Neural cell (in vitro differentiated cells): ENCODE measurements around the gene BTBD16. TPM values are rescaled to one million over a fixed set of nuclear protein-coding genes. Genes with fewer than 3 reads are reported as not detected.

Source experiments
- H2AFZ ChIP-seq: fragments of 200-600, 300-800 bp; sonication (generic), shearing (Covaris generic); 2 replicates; pipeline ENCODE4 v1.6.0; 2014; ENCODE audit warnings: low read depth, mild to moderate bottlenecking, antibody characterized with exemption, low read length, moderate library complexity
- H3F3A ChIP-seq: fragments of 200-600 bp; shearing (Covaris generic); 2 replicates; pipeline ENCODE4 v1.6.1; 2016; ENCODE audit warnings: mild to moderate bottlenecking, moderate library complexity, mixed read lengths, antibody characterized with exemption, low read length; ENCODE audit not compliant: insufficient read depth, poor library complexity, severe bottlenecking
- H3K27ac ChIP-seq: fragments of 200-600, 300-800 bp; sonication (generic), shearing (Covaris generic); 2 replicates; pipeline ENCODE4 v1.5.1; 2014; ENCODE audit warnings: mild to moderate bottlenecking, low read length, moderate library complexity
- H3K27me3 ChIP-seq: fragments of 300-800, 200-600 bp; sonication (generic), shearing (Covaris generic); 2 replicates; pipeline ENCODE4 v1.6.0; 2014; ENCODE audit warnings: mild to moderate bottlenecking, low read depth, low read length, moderate library complexity; ENCODE audit not compliant: insufficient read depth
- H3K36me3 ChIP-seq: fragments of 300-800, 200-600 bp; sonication (generic), shearing (Covaris generic); 2 replicates; pipeline ENCODE4 v1.5.1; 2014; ENCODE audit warnings: mild to moderate bottlenecking, antibody characterized with exemption, low read length, moderate library complexity; ENCODE audit not compliant: insufficient read depth
- H3K4me2 ChIP-seq: fragments of 300-800, 200-600 bp; sonication (generic), shearing (Covaris generic); 2 replicates; pipeline ENCODE4 v1.6.0; 2014; ENCODE audit warnings: mild to moderate bottlenecking, low read length
- H3K4me3 ChIP-seq: fragments of 300-800, 200-600 bp; sonication (generic), shearing (Covaris generic); 2 replicates; pipeline ENCODE4 v1.5.1; 2014; ENCODE audit warnings: mild to moderate bottlenecking, low read length, moderate library complexity
- H3K79me2 ChIP-seq: fragments of 200-600 bp; shearing (Covaris generic); replicated peaks from 2 replicates; pipeline ENCODE4 v1.6.0; 2014; ENCODE audit warnings: mild to moderate bottlenecking, low read length, moderate library complexity; ENCODE audit not compliant: insufficient read depth
- H3K9ac ChIP-seq: fragments of 300-800, 200-600 bp; sonication (generic), shearing (Covaris generic); 2 replicates; pipeline ENCODE4 v1.6.1; 2016; ENCODE audit warnings: mild to moderate bottlenecking, low read length, mixed read lengths
- H3K9me2 ChIP-seq: fragments of 200-600 bp; shearing (Covaris generic); 2 replicates; pipeline ENCODE4 v1.6.1; 2016; ENCODE audit warnings: mild to moderate bottlenecking, low read length, mixed read lengths; ENCODE audit not compliant: insufficient read depth
- H3K9me3 ChIP-seq: fragments of 200-600, 300-800 bp; sonication (generic), shearing (Covaris generic); 2 replicates; pipeline ENCODE4 v1.6.1; 2016; ENCODE audit warnings: mild to moderate bottlenecking, mixed run types, low read length, moderate library complexity, mixed read lengths
- H4K20me1 ChIP-seq: fragments of 200-600 bp; shearing (Covaris generic); 2 replicates; pipeline ENCODE4 v1.6.1; 2016; ENCODE audit warnings: mild to moderate bottlenecking, mixed run types; ENCODE audit not compliant: insufficient read depth
- CTCF ChIP-seq: fragments of 450-650 bp; IDR thresholded peaks from 2 replicates; pipeline ENCODE4 v1.5.1; 2014; ENCODE audit warnings: antibody characterized with exemption, mild to moderate bottlenecking, moderate library complexity; ENCODE audit not compliant: poor library complexity, severe bottlenecking
- EP300 ChIP-seq: fragments of 450-650 bp; conservative IDR thresholded peaks from 2 replicates; pipeline ENCODE4 v1.6.1; 2014; ENCODE audit warnings: antibody characterized with exemption, mild to moderate bottlenecking, moderate library complexity; ENCODE audit not compliant: poor library complexity, severe bottlenecking
- EZH2 ChIP-seq: fragments of 200-600, 300-800 bp; shearing (Covaris generic), sonication (generic); IDR thresholded peaks from 2 replicates; pipeline ENCODE4 v1.6.1; 2014; ENCODE audit warnings: antibody characterized with exemption, low read length, borderline replicate concordance, mild to moderate bottlenecking; ENCODE audit not compliant: insufficient read depth, poor library complexity, severe bottlenecking
- MXI1 ChIP-seq: fragments of 450-650 bp; conservative IDR thresholded peaks from 2 replicates; pipeline ENCODE4 v1.6.1; 2014; ENCODE audit warnings: antibody characterized with exemption, mild to moderate bottlenecking; ENCODE audit not compliant: poor library complexity, severe bottlenecking
- POLR2AphosphoS5 ChIP-seq: IDR thresholded peaks from 2 replicates; pipeline ENCODE4 v1.6.1; 2012
- RAD21 ChIP-seq: fragments of 450-650 bp; conservative IDR thresholded peaks from 2 replicates; pipeline ENCODE4 v1.6.1; 2014; ENCODE audit warnings: antibody characterized with exemption, mild to moderate bottlenecking, moderate library complexity
- SMC3 ChIP-seq: fragments of 450-650 bp; conservative IDR thresholded peaks from 2 replicates; pipeline ENCODE4 v1.6.1; 2014; ENCODE audit warnings: antibody characterized with exemption, mild to moderate bottlenecking, moderate library complexity; ENCODE audit not compliant: poor library complexity
- TAF1 ChIP-seq: IDR thresholded peaks from 2 replicates; pipeline ENCODE4 v1.6.1; 2012; ENCODE audit warnings: low read depth
- polyA plus RNA-seq: library from polyadenylated mRNA; depleted of rRNA; stranded (reverse); fragments of >200 nt; gene quantifications from 2 replicates; pipeline ENCODE4 v1.2.3, GENCODE V29; 2014
- TF ChIP-seq, protein P1 (sequence below): IDR thresholded peaks from 2 replicates; pipeline ENCODE4 v1.6.1; 2012; ENCODE audit warnings: borderline replicate concordance

BTBD16 gene
- polyA plus RNA-seq, 1 donor from 2014 or later, result not detected

DNA sequence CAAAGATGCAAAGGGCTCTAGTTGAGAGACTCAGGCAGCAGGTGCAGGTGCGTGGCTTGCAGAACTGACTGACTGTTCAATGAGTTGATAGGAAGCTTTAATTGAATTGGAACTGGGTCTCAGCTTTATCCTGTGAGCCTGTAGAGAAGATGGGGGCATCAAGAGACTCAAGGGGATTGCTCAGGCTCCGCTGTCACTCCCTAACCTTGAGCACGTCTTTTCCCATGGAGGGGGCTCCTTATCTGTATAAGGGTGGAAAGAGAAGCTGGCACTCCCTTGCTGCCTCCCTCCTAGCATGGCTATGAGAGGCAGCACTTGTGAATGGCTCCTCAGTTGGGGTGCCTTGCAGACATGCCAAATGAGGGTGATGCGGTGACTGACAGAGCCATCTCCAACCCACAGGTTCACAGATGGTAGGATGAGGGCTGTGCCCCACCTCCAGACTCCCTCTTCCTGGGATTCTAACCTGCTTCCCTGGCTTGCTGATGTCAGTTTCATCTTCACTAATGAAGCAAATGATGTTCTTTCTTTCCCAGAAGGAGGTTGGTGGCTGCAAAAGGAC lies 91.0 kb downstream of the BTBD16 start:
- no peak overlapping the region for H3K9ac ChIP-seq
- no peak overlapping the region for H2AFZ ChIP-seq
- no peaks in the 10 kb centered on the region for H4K20me1 ChIP-seq
- no peaks in the 10 kb centered on the region for H3F3A ChIP-seq
- no peaks in the 10 kb centered on the region for H3K36me3 ChIP-seq
- H3K4me3 ChIP-seq, result no peak overlapping the region
- H3K9me2 ChIP-seq, result no peaks in the 10 kb centered on the region
- no peak overlapping the region for H3K4me2 ChIP-seq
- no peak overlapping the region for H3K27ac ChIP-seq
- H3K9me3 ChIP-seq, result no peaks in the 10 kb centered on the region
- no peaks in the 10 kb centered on the region for H3K27me3 ChIP-seq
- no peaks in the 10 kb centered on the region for H3K79me2 ChIP-seq
- TF ChIP-seq RAD21 (no peak), EP300 (no peak), MXI1 (no peak), EZH2 (no peak), TAF1 (no peak), POLR2AphosphoS5 (no peak), CTCF (no peak), SMC3 (no peak)
- TF ChIP-seq, protein P1, sequence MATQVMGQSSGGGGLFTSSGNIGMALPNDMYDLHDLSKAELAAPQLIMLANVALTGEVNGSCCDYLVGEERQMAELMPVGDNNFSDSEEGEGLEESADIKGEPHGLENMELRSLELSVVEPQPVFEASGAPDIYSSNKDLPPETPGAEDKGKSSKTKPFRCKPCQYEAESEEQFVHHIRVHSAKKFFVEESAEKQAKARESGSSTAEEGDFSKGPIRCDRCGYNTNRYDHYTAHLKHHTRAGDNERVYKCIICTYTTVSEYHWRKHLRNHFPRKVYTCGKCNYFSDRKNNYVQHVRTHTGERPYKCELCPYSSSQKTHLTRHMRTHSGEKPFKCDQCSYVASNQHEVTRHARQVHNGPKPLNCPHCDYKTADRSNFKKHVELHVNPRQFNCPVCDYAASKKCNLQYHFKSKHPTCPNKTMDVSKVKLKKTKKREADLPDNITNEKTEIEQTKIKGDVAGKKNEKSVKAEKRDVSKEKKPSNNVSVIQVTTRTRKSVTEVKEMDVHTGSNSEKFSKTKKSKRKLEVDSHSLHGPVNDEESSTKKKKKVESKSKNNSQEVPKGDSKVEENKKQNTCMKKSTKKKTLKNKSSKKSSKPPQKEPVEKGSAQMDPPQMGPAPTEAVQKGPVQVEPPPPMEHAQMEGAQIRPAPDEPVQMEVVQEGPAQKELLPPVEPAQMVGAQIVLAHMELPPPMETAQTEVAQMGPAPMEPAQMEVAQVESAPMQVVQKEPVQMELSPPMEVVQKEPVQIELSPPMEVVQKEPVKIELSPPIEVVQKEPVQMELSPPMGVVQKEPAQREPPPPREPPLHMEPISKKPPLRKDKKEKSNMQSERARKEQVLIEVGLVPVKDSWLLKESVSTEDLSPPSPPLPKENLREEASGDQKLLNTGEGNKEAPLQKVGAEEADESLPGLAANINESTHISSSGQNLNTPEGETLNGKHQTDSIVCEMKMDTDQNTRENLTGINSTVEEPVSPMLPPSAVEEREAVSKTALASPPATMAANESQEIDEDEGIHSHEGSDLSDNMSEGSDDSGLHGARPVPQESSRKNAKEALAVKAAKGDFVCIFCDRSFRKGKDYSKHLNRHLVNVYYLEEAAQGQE, result no peak

GRCh38 chr10:122362621-122363020 lies 91.5 kb downstream of the BTBD16 start:
- H3F3A ChIP-seq, result no peaks in the 10 kb centered on the region
- no peaks in the 10 kb centered on the region for H4K20me1 ChIP-seq
- H3K79me2 ChIP-seq, result no peaks in the 10 kb centered on the region
- no peak overlapping the region for H3K4me3 ChIP-seq
- no peak overlapping the region for H3K9ac ChIP-seq
- H3K9me3 ChIP-seq, result no peaks in the 10 kb centered on the region
- no peaks in the 10 kb centered on the region for H3K9me2 ChIP-seq
- TF ChIP-seq CTCF (no peak), MXI1 (no peak), SMC3 (no peak), EZH2 (no peak), EP300 (no peak), RAD21 (no peak), POLR2AphosphoS5 (no peak)
- TF ChIP-seq, protein P1, result no peak
- no peak overlapping the region for H3K27ac ChIP-seq
- no peaks in the 10 kb centered on the region for H3K27me3 ChIP-seq
- H3K4me2 ChIP-seq, result no peak overlapping the region
- H3K36me3 ChIP-seq, result no peaks in the 10 kb centered on the region
- no peak overlapping the region for H2AFZ ChIP-seq
